Inferior parietal cortex (tissue), 1 donor: ENCODE results near the gene ARHGEF17.

Experiments
- DNase-seq: peaks from one replicate; pipeline ENCODE4 v3.0.0-alpha.2; 2016; ENCODE audit errors: extremely low spot score

The ARHGEF17 gene

DNA sequence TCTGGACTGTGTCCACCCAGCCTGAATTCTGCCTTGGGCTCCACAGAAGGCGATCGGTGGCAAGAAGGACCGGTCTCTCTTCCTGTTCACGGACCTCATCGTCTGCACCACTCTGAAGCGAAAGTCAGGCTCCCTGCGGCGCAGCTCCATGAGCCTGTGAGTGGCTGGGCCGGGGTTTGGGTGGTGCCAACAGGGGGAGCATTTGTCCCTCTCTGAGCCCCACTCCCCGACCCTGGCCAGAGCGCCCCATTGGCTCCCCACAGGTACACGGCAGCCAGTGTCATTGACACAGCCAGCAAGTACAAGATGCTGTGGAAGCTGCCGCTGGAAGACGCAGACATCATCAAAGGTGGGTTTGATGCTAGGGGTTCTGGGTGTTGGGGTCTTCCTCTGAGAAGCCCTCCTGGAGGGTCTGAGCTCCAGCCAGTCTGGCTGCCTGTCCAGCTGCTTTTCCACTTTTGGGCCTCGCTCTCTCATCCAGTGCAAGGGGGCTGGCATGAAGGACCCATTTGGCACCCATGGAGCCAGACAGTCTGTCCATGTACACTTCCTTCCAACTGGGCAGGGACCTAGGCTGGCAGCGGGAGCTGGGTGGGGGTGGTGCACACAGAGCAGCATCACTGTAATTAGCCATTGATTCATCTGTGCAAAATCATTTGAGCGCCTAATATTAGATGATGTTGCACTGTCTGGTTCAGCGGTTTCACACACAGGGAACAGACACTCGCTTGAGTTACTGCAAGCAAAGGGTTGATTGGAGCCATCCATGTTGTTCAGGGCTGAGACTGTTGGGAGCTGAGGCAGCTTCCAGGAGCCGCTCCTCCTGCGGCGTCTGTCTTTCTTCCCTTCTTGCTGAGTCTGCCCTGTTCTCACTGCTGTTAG, 49.1 kb downstream of the ARHGEF17 start:
- DNase-seq, result no peak

- DNase-seq, result no peak
Observed at GRCh38 chr11:73358071-73358470, 50.0 kb downstream of the ARHGEF17 start.

GRCh38 chr11:73359341-73359740, 51.3 kb downstream of the ARHGEF17 start:
- no peak for DNase-seq

GRCh38 chr11:73359930-73360742, 52.1 kb downstream of the ARHGEF17 start:
- DNase-seq, result no peak

GRCh38 chr11:73360743-73361369, 52.8 kb downstream of the ARHGEF17 start:
- no peak for DNase-seq

DNA sequence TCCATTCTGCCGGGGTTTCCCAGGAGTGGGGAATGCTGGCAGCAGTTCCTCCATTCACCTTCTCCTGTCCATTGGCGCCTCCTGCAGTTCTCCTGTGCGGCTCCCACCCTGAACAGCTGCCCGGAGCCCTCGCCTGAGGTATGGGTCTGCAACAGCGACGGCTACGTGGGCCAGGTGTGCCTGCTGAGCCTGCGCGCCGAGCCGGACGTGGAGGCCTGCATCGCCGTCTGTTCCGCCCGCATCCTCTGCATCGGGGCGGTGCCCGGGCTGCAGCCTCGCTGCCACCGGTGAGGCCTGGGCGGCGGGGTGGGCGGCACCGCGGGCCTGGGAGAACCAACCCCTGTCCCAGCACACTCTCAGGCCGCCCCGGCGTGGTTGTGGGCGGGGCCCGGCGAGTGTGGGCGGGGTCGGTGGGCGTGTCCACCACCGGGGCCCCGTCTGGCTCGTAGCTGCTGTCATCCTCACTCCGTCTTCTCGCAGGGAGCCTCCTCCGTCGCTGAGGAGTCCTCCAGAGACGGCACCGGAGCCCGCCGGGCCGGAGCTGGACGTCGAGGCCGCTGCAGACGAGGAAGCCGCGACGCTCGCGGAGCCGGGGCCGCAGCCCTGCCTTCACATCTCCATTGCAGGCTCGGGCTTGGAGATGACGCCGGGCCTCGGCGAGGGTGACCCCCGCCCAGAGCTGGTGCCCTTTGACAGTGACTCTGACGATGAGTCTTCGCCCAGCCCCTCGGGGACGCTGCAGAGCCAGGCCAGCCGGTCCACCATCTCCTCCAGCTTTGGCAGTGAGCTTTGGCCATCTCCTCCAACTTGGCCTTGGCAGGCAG, 54.1 kb downstream of the ARHGEF17 start:
- DNase-seq, result no peak

DNA sequence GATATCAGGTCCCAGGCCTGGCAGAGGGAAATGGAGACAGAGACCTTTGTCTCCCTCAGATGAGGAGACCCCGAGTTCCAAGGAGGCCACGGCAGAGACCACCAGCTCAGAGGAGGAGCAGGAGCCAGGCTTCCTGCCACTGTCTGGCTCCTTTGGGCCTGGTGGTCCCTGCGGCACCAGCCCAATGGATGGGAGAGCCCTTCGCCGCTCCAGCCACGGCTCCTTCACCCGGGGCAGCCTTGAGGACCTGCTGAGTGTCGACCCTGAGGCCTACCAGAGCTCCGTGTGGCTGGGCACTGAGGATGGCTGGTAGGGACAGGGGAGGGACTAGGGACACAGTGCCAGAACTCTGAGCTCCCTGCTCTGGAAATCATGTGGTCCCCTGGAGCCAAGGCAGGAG, 55.1 kb downstream of the ARHGEF17 start:
- no peak for DNase-seq

GRCh38 chr11:73365352-73366264, 57.5 kb downstream of the ARHGEF17 start:
- DNase-seq, result no peak

DNA sequence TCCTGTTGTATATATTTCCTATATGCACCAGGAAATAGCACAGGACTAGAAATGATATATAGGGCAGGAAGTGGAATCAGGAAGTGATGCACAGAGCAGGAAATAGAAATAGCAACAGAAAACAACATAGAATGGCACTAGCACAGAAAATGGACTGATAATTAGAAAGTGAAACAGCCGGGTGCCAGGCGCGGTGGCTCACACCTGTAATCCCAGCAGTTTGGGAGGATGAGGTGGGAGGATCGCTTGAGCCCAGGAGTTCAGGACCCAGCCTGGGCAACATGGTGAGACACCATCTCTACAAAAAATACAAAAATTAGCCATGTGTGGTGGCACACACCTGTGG, 58.2 kb downstream of the ARHGEF17 start:
- DNase-seq, result no peak

GRCh38 chr11:73366953-73367352, 58.9 kb downstream of the ARHGEF17 start:
- DNase-seq, result no peak

- DNase-seq, result no peak
Observed at GRCh38 chr11:73367482-73368024, 59.5 kb downstream of the ARHGEF17 start.

- DNase-seq, result no peak
Observed at GRCh38 chr11:73372375-73372993, 64.4 kb downstream of the ARHGEF17 start.

DNA sequence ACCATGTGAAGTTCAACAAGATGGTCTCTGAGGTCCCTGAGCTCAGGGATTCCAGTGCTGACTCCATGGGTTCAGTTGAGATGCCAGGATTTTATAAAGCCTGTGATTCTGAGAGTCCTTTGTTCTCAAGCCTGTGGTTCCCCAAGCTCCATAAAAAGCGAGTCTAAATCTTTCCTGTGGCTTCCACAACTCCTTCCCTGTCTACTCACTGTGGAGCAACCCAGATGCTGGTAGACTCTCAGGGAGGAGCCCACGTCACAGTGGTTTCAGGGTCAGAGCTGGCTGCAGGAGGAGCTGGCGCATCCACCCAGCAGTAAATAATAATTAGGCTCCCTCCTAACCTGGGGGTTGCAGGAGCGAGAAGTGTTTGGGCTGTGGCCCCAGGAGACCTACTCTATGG, 66.1 kb downstream of the ARHGEF17 start:
- no peak for DNase-seq

DNA sequence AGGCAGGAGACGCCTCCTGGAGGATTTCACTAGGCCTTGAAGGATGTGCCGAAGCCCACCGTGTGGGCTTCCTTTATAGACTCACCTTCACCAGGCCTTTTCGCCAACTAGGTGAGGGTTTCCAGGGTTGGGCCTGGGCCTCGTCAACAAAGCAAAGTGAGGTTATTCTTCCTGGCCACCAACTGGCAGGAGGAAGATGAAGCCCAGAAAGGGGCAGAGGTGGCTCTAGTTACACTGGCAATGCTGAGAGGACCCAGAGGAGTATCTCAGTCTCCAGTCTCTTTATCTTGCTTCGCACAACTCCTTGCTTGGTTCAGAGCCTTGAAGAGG, 67.7 kb downstream of the ARHGEF17 start:
- DNase-seq, result no peak

GRCh38 chr11:73376160-73376802, 68.2 kb downstream of the ARHGEF17 start, which contains the start of gene RELT:
Gene RELT (plus strand): TSS chr11:73376399. CDS start chr11:73389137, 12,738 bp downstream.
- peak; percentile 81 for DNase-seq

GRCh38 chr11:73376803-73377629, 68.9 kb downstream of the ARHGEF17 start:
- no peak for DNase-seq

- DNase-seq, result no peak
Observed at GRCh38 chr11:73379189-73379880, 71.3 kb downstream of the ARHGEF17 start.

DNA sequence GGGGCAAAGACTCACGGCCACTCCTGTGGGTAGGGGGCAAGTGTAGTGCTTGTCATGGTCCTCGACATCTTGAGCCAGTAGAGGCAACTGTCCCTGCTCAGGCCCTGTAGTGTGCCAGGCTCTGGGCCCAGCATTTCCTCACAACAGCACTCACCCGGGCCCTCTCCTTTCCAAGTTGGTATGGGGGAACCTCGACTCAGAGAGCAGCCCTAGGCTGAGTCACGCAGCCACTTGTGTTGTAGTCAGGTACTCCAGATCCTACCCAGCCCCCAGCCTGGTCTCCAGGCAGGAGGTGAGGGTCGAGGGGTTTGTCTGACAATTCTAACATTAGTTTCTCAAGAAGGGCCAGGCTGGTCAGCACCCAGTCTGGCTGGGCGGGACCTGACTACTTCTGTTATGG, 72.3 kb downstream of the ARHGEF17 start:
- DNase-seq, result no peak
